AG08395 (cell line): Measurements from ENCODE around the gene SYK.
"Not testable (repeated sequence)": the region's sequence is repeated elsewhere in the genome, so short reads cannot be mapped to it uniquely, and the experiment has no call there.

ENCODE experiments used
- DNase-seq: peaks from one replicate; pipeline ENCODE4 v3.0.0; 2012; ENCODE audit warnings: mixed read lengths, low spot score

The SYK gene

DNA sequence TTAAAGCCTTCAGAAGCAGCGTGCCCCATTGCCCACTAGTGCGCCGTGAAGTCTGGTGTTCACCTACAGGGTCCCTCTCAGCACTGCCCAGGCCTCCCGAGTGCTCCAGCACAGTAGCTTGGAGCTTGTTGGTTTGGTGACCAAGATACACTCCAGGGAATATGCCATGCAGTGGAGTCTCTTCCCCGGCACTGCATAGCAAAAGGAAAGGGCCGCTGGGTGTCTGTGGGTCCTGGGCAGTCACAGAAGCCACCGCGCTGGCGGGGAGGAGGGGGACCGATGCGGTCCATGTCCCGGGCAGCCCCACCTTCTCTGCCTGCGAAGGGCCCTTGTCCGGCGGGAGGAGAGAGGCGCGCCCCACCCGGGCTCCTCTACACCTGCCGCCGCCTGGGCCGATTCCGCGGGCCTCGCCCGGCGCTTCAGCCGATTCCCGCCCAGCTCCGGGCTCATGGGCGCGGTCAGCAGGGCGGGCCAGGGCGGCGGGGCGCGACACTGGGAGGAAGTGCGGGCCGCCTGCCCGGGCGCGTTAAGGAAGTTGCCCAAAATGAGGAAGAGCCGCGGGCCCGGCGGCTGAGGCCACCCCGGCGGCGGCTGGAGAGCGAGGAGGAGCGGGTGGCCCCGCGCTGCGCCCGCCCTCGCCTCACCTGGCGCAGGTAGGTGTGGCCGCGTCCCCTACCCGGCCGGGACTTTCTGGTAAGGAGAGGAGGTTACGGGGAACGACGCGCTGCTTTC, at the start of gene SYK:
Gene SYK, plus strand, starts transcription at position 579 of the 732 bp plus-strand sequence. CDS start 42,080 bp downstream, outside the sequence.
- DNase-seq, result no peak

DNA sequence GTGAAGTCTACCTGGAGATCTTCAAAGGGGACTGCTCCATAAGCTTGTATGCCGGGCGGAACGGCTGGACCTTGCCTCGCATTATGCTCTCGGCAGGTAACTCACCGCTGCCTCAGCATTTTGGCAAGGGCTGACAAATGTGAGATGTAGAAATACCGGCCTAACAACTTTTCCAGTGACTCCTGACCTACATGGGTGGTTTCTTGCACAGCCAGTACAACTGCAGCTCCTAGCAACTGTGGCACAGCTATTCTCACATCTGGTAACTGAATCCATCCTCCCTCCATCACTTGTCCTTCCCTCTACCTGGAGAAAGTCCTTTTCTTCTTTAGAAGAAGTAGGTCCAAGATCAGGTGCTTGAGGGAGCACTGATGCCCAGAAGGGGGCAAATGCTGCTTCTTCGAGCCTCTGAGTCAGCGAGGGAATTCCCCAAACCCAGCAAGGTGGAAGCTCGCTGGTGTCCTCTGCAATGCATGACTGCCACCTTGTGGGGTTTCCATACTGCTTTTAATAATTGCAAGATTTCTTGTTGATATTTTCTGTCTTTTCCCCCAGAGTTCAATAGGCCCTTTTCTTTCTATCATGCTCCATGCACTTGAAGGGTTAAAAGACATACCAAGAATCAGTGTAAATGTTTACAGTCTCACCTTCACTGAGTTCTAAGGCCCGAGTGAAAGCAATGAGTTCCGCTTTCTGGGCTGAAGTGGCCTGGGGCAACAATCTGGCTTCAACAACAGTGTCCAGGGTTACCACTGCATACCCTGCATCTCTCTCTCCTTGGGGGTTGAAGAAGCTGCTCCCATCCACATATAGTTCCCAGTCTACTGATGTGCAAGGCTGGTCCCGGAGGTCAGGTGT, 45.9 kb upstream of the SYK start:
- not testable (repeated sequence) for DNase-seq

DNA sequence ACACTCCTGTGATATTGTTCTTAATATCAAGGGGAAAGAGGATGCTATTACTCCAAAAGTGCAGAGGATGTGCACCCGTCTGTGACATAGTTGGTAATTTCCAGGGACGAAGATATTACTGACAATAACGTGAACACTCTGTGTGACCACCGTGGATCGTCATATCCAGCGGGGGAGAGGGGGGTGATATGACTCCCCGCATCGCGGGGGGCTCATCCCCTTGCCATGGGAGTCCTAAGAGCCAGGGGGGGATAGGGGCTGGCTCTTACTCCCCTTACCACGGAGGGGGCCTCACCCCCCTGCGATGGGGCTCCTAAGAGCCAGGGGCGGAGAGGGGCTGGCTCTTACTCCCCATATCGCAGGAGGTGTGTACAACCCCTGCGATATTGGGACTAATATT, 41.0 kb upstream of the SYK start:
- DNase-seq, result not testable (repeated sequence)

DNA sequence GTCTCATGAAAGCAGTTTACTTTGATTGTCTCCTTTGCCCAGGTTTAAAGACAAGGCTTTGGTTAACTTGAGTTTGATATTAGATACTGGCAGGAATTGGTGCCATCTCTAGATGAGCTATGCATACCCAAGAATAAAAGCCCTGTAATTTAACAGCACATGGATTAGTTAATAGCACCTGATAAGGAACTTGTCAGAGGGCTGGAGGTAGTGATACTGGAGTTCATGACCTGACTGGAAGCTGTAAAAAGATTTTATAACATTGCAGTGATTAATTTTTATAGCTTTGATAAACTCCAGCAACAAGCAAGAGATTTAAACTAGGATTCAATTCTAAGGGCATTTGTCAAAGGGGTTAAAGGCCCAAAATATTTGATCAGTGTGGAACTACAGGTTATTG, 34.9 kb upstream of the SYK start:
- DNase-seq, result no peak

DNA sequence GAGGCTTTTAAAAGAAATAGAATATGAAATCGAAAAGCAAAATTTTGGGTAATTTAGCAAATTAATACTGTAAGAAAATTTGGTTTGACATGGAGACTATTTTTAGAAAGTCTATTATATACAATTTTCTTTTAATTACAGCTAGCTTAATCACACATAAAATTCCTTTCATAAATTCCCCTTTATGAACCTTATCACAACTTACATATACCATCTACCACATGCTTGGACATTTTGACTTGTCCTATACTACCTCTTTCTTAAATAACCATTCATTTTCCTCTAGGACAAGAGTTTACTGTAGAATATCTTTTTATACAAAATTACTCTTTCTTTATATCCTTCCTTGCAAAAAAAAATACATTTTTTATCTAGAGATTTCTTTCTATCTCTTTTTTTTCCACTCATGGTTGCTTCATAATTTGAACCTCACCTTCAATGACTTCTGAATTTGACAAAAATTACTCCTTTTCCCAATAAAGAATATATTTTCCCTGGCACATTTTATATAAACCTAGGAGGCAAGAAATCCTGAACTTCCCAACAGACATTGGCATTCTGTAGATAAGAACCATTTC, 34.0 kb upstream of the SYK start:
- no peak for DNase-seq

DNA sequence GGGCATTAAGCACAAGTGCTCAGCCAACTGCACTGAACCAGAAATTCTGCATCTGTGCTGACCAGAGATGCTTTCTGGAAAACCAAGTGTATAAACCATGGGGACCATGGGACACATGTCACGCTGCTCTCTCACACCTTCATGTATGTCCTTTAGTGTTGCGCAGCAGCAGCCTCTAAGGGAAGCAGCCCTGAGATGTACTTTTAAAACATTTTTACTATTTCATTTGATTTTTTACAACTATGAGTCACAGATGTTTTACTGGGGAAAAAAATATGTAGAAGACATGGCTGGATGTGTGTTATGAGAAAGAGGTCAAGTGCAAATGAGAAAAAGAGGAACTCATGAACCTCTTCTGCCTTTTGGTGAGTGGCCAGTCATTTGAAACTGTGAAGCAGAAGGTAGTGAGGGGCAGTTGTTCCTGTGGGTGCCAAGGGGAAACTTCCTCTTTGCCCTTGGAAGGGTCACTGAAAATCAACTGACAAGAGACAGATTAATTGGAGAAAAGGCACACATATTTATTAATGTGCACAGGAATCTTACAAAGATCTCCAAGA, 31.4 kb upstream of the SYK start:
- DNase-seq, result no peak

DNA sequence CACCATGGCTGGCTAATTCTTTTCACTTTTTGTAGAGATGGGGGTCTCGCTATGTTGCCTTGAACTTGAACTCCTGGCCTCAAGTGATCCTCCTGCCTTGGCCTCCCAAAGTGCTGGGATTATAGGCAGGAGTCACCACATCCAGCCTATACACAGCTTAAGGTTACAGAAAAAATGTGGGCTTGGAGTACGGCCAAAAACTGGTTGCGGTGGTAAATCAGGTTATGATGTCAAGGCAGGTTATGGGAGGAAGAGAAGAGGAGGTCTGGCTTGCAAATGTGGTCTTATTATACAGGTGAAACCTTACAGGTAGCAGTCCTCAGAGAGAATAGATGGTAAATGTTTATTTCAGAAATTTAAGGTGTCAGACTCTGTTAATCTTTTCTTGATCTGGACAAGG, 30.7 kb upstream of the SYK start:
- no peak for DNase-seq

DNA sequence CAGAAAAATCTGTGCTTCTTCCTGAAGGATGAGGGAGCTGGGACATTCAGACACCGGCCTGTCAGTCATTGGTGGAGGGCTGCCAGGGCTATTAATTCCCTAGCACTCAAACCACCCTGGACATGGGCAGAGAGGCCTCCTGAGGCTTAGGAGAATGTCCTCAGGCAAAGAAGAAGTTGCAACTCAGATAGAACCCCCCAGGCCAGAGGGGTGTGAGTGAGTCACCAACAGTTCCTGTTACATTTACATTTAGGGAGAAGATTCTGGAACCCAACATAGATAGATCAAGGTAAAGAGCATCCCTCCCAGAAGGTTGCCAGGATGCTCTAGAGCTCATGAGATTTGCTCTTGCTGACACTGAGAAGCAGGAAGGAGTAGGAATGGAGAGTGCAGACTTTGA, 29.2 kb upstream of the SYK start:
- no peak for DNase-seq

DNA sequence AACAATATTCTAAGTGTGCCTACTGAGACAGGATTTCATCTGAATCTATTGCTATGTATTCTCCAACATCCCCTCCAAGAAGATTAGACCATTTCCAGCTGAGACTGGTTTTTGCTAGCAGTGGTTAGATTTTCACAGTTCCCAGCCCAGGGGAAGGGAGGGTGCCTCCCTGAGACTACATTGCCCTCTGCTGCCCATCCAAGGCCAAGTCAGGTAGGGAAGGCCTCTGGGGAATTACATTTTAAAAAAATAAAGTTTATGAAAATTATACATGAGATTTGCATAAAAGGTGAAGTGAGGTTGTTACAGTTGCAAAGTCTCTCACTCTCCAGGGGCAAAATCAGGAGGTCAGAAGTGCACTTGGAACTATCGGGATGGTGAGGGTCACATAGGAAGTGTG, 28.0 kb upstream of the SYK start:
- no peak for DNase-seq

DNA sequence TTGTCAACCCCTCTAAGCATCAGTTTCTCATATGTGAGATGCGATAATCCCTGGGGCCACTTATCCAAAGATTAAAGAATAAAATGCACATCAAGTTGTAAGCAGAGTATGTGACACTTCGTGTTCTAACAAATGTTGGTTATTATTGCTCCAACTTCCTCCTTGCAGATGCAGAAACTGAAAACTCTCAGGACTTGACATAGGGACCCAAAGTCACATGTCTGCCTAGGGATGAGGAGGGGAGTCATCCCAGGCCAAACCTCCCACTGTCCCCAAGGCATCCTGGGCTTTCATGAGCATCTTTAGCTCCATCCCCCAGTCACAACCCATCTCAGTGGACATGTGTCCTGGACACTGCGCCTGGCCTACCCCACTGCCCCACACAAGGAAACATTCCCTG, 27.5 kb upstream of the SYK start:
- no peak for DNase-seq

DNA sequence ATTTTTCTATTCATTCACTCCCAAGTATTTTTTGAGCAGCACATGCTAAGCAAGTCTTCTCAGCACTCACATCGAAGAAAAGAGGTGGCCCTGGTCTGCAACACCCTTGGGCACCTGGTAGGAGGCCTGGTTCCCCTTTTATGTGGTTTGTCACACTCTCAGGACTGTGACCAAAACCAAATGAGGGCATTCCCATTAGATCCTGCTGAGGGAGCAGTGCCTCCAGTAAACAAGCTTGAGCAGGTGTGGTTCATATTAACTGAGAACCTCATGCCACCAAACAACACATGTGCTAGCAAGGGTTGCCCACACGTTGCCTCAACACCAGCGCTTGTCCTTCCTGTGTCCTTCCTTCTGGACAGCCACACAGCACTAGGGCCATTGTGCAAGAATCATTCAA, 26.9 kb upstream of the SYK start:
- no peak for DNase-seq

DNA sequence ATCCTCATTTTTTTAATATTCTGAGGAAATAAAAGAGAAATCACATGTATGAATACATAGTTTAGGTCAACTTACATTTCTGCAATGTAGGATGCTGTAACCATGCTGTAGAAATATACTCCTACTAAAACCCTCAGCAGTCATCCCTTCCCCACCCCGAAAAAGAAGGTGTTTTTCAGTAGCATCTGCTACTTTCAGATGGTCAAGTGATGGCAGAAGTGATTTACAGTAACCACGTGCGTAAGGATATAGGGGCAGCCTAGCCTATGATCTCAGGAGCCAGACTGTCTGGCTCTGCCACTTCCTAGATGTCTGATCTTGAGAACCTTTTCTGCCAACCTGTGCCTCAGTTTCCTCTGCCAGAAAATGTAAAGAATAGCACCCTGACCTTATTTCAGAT, 26.0 kb upstream of the SYK start:
- DNase-seq, result no peak

DNA sequence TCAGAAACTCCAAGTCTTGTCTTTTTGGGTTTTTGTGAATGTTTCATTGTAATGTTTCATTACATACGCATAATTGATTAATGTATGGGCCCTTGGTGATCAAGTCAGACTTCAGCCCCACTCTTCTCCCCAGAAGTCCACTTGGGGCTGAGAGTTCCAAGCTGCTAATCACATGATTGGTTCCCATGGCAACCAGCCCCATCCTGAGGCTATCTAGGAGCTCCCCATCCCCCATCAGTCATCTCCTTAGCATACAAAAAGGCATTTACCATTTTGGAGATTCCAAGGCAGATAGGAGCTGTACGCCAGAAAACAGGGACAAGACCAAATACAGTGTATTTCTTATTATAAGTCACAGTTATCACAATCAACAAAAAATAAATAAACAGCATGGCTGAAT, 22.9 kb upstream of the SYK start:
- no peak for DNase-seq

DNA sequence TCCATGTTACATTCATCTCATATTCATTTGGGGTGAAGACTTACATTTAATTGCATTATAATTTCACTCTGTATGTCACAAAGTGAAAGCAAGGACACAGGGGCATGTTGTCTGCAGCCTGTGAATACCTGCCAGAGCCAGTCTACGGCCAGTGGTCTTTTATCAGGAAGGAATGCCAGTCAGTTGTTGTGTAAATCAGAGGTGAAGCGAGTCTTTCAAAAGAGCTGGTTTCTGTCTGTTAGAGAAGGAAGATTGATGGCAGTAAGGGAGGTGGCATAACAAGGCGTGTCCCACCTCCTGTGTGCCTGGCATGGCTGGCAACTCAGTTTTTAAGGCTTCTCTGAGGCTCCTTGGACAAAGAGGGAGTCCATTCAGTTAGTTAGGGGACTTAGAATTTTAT, 18.1 kb upstream of the SYK start:
- no peak for DNase-seq

DNA sequence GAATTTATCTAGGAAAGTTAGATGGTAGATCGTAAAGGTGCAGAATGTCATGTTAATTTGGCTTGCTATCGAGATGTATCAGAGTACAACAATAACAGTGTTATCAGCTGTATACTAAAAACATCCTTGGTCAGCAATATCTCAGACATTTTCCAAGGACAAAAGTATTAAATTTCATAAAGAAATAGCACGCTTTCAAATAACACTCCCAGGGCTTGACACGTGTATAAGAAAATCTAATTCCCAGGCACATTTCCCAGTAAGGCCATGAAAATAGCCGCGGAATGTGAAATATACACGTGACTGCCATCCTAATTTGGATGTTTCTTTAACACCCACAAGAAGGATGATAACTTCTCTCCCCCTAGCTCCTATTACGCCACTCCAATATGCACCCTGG, 17.7 kb upstream of the SYK start:
- no peak for DNase-seq

DNA sequence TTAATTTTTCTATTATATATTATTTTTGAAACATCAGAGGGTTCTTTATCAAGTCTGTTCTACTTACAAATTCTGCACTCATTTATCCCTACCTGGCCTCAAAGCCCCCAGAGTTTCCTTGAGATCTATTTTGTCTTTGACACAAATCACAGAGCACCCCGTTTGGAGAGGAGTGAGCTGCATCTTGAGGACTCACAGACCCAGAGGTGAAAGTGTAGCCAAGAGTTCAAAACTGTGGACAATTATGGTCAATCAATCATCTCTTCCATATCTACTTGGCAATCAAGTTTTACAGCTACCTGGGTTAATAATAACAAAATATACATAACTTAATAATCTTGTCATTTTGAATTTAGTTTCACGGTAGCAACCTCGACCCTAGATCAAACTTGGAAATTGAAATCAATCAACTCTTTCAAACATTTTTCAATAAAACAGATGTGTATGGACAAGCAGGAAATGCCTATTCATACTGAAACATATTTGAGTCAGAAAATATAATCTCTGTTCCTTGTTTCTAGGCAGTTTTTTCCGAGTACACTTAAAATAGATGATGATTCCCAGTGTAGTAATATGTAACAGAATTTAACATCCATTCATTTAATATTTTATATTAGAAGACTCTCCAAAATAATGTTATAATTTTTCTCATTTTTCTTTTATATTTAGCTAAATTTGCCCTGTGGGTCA, 13.7 kb upstream of the SYK start:
- DNase-seq, result no peak

DNA sequence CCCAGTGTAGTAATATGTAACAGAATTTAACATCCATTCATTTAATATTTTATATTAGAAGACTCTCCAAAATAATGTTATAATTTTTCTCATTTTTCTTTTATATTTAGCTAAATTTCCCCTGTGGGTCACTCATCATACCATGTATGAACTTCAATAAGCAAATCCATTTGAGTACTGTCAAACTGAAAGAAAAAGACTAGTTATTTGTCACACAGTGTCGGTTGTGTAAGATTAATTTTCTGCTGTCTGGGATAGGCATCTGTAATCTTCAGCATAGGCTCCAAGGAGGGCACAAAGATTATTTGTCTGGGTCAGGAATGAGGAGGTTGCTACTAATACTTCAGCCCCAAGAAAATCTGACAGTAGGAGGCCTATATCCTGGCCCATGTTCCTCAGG, 13.1 kb upstream of the SYK start:
- not testable (repeated sequence) for DNase-seq

DNA sequence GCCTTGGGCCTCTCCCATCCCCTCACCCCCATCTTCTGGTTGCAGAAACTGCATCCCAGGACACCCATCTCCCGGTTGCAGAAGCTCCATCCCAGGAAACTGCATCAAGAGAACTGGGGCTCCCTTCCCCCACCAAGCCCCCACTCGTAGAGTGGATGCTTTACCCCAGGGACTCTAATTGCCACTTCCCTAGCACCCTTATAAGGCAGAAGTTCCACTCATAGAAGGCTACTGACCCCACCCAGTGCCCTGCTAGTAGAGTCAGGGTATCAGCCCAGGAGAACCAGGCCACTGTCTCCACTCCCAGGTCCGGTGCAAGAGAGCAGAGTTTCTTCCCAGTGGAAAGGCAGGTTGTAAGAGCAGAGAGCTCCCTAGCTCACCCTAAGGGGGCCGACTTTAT, 12.2 kb upstream of the SYK start:
- DNase-seq, result no peak

DNA sequence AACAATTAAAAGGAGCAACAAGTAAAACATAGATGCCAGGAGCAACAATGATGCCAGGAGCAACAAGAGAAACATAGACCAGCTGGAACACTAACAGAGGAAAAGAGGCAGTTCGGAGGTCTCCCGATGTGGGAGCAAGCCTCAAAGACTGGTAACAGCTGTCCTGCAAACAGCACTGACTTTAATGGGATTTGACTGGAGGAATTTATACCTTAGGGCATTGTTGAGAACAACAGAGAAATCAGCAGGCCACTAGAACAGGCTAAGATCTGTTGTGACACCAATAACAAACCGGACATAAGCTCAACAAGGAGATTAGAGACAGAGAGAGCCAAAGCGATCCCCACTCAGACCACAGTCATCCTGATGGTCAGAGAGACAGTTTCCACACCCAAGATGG, 11.8 kb upstream of the SYK start:
- no peak for DNase-seq

DNA sequence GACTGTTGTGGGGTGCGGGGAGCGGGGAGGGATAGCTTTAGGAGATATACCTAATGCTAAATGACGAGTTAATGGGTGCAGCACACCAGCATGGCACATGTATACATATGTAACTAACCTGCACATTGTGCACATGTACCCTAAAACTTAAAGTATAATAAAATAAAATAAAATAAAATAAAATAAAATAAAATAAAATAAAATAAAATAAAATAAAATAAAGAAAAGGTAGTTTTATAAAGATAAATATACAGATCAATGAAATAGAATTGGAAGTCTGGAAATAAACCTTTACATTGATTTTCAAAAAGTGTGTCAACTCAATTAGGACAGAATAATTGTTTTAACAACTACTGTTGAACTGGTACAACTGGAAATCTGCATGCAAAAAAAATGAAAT, 8.6 kb upstream of the SYK start:
- not testable (repeated sequence) for DNase-seq

DNA sequence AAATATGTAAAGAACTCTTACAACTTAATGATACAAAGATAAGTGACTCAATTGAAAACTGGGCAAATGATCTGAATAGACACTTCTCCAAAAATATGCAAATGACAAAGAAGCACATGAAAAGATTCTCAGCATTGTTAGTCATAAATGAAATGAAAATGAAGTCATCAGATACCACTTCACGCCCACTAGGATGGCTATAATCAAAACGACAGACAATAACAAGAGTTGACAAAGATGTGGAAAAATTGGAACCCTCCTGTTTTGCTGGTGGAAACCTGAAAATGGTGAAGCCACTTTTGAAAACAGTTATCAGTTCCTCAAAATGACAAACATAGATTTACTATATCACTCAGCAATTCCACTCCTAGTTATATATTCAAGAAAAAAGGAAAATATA, 7.9 kb upstream of the SYK start:
- no peak for DNase-seq

DNA sequence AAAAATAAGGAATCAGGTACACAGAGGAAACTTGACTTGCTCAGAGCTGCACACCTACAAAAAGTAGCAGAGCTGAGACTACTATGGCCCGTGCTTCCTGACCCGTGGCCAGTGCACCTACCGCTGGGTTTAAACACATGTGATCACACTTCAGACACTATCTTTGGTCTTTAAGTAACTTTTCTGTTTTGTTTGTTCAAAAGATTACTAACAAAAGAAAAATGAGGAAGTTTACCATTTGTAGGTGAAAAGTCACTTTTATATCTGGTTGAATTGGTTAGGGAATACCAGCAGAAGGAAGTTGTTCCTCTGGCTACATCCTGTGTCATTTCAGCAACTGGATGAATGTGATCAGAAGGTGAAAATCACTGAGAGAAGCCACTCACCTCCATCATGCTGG, 6.5 kb upstream of the SYK start:
- DNase-seq, result no peak
